Activated CD4-positive, alpha-beta T cell treated with anti-CD3 and anti-CD28 coated beads for 36 hours (primary cell): ENCODE results near the gene KIF1A. TPM values are rescaled to one million over a fixed set of nuclear protein-coding genes. Genes with fewer than 3 reads are reported as not detected.
"Not testable (repeated sequence)": the region's sequence is repeated elsewhere in the genome, so short reads cannot be mapped to it uniquely, and the experiment has no call there.

Experiments used
- ATAC-seq: fragments of 200-7000 bp; cut with Tn5 transposase; one replicate; pipeline ENCODE4 v1.10.0; 2021; ENCODE audit warnings: mild to moderate bottlenecking, moderate library complexity
- CTCF ChIA-PET: fragments of 350-600 bp; sonication (Branson Sonifier 250); formaldehyde crosslinking; loops from one replicate; lab custom pipeline; 2021; ENCODE audit warnings: antibody characterized with exemption; lab: Charles Lee
- POLR2A ChIA-PET: fragments of 350-600 bp; sonication (Branson Sonifier 250); formaldehyde crosslinking; loops from one replicate; lab custom pipeline; 2021; ENCODE audit warnings: antibody characterized with exemption, inconsistent platforms; lab: Charles Lee
- DNase-seq: peaks from one replicate; pipeline ENCODE4 v3.0.0-alpha.2; 2020
- H3K27ac Mint-ChIP-seq: one replicate; pipeline ENCODE4 v1.8.0; 2021; ENCODE audit warnings: mixed read lengths
- H3K27me3 Mint-ChIP-seq: one replicate; pipeline ENCODE4 v1.8.0; 2021; ENCODE audit warnings: mixed read lengths
- H3K36me3 Mint-ChIP-seq: one replicate; pipeline ENCODE4 v1.8.0; 2021; ENCODE audit warnings: low read depth, mixed read lengths
- H3K4me1 Mint-ChIP-seq: one replicate; pipeline ENCODE4 v1.8.0; 2021; ENCODE audit warnings: mixed read lengths
- H3K4me3 Mint-ChIP-seq: one replicate; pipeline ENCODE4 v1.8.0; 2021; ENCODE audit warnings: mild to moderate bottlenecking, moderate library complexity, mixed read lengths
- H3K9me3 Mint-ChIP-seq: one replicate; pipeline ENCODE4 v1.8.0; 2021; ENCODE audit warnings: low read depth, mixed read lengths
- intact Hi-C, 2 experiments: fragments of 100-400 bp; cut with DNase I in 1 of 2; cut with micrococcal nuclease in 1 of 2; formaldehyde crosslinking; loops; one replicate each; pipeline versions ENCODE4 v1.14.2 to v1.15.1; 2022 to 2024; cut with DNase I, micrococcal nuclease
- total RNA-seq, 2 experiments: library from RNA; stranded (reverse); gene quantifications; one replicate each; pipeline ENCODE4 v1.2.3, GENCODE V29; 2021

Gene KIF1A
- total RNA-seq, 2 experiments from 2014 or later, result 4.6 to 8.2 TPM

DNA sequence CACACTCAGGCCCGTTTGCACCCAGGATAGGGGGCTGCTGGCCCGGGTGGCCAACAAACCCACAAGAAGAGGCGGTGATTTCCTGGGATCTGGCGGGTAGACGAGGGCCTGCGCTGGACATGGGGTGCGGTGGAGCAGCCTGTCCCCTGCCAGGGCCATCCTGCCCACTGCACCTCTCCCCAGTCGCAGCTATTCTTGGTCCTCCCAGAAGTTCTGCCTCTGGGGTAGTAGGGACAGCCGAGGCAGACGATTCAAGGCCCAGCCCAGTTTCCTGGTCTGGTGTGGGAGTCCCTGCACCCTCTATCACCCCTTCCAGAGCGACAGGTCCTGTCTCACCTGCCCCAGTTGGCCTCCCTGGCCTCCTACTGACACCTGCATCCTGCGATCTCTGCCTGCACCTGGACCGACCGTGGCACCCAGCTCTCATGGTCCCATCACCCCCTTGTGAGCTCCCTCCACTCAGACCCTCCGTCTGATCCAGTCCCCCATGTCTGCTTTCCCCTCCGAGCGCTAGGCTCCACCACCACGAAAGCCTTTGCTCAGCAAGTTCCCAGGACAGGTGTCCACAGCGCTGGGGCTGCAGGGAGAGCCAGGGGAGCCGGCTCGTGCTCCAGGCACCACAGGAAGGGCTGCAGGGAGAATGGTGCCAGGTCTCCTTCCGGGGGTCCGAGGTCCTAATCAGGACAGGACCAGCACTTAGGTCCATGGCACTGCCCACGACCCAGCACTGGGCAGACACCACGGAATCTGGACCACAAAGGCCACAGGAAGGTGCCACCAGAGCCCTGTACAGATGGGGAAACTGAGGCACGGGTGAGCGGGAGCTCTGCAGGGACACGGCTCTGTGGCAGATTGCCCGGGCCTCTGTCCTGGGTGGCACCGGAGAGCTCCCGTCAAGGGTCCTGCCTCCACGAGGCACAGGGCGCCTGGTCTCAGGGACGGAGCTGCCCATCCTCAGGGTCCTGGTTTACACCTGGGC, 127.1 kb downstream of the KIF1A start:
- H3K4me1 Mint-ChIP-seq, H3K36me3 Mint-ChIP-seq, H3K27ac Mint-ChIP-seq, CTCF ChIA-PET, H3K4me3 Mint-ChIP-seq, H3K27me3 Mint-ChIP-seq, intact Hi-C loops, ATAC-seq, POLR2A ChIA-PET, H3K9me3 Mint-ChIP-seq, DNase-seq: not testable (repeated sequence)

- H3K27me3 Mint-ChIP-seq, DNase-seq, POLR2A ChIA-PET, intact Hi-C loops, H3K27ac Mint-ChIP-seq, H3K4me1 Mint-ChIP-seq, CTCF ChIA-PET, ATAC-seq, H3K9me3 Mint-ChIP-seq, H3K36me3 Mint-ChIP-seq, H3K4me3 Mint-ChIP-seq: not testable (repeated sequence)
Measured at GRCh38 chr2:240691631-240692420, 128.2 kb downstream of the KIF1A start, which contains the start of gene AQP12A. Gene AQP12A (plus strand): TSS chr2:240691866. CDS start chr2:240691914, 48 bp downstream.

- H3K4me1 Mint-ChIP-seq, H3K27me3 Mint-ChIP-seq, H3K27ac Mint-ChIP-seq, POLR2A ChIA-PET, H3K9me3 Mint-ChIP-seq, H3K36me3 Mint-ChIP-seq, DNase-seq, CTCF ChIA-PET, ATAC-seq, intact Hi-C loops, H3K4me3 Mint-ChIP-seq: not testable (repeated sequence)
Measured at GRCh38 chr2:240691075-240691427, 129.0 kb downstream of the KIF1A start.

GRCh38 chr2:240690421-240691074, 129.5 kb downstream of the KIF1A start:
- DNase-seq, H3K27me3 Mint-ChIP-seq, CTCF ChIA-PET, H3K27ac Mint-ChIP-seq, intact Hi-C loops, H3K4me1 Mint-ChIP-seq, H3K36me3 Mint-ChIP-seq, H3K4me3 Mint-ChIP-seq, POLR2A ChIA-PET, H3K9me3 Mint-ChIP-seq: not testable (repeated sequence)
- ATAC-seq, result peak; percentile 47

- H3K9me3 Mint-ChIP-seq, result no peaks in the 10 kb centered on the region
- CTCF ChIA-PET, result interaction anchor here (0.7 kb wide), 1 partner anchor 281 kb away, joined by 3 read pairs; no protein-coding TSS in a partner anchor
Measured at GRCh38 chr2:240689975-240690374, 130.0 kb downstream of the KIF1A start.

GRCh38 chr2:240688553-240688919, 131.5 kb downstream of the KIF1A start:
- Mint-ChIP-seq H3K9me3 (no peaks in the 10 kb centered on the region), H3K4me1 (no peaks in the 10 kb centered on the region), H3K27me3 (no peaks in the 10 kb centered on the region), H3K27ac (no peak overlapping the region), H3K36me3 (no peaks in the 10 kb centered on the region), H3K4me3 (no peak overlapping the region)
- ChIA-PET CTCF (no interaction called here), POLR2A (no interaction called here)
- intact Hi-C loops, result no loop called here
- ATAC-seq (no peak), DNase-seq (no peak)

More at GRCh38 chr2:240689975-240690374, 130.0 kb downstream of the KIF1A start:
- no peaks in the 10 kb centered on the region for H3K27me3 Mint-ChIP-seq
- H3K4me3 Mint-ChIP-seq, result no peak overlapping the region
- ATAC-seq (no peak), DNase-seq (no peak)
- intact Hi-C loops, result no loop called here
- no peak overlapping the region for H3K27ac Mint-ChIP-seq
- no peaks in the 10 kb centered on the region for H3K4me1 Mint-ChIP-seq
- H3K36me3 Mint-ChIP-seq, result no peaks in the 10 kb centered on the region
- POLR2A ChIA-PET, result no interaction called here

GRCh38 chr2:240687741-240688552, 132.1 kb downstream of the KIF1A start:
- no peaks in the 10 kb centered on the region for H3K4me1 Mint-ChIP-seq
- no peaks in the 10 kb centered on the region for H3K9me3 Mint-ChIP-seq
- H3K4me3 Mint-ChIP-seq, result no peak overlapping the region
- ChIA-PET CTCF (no interaction called here), POLR2A (no interaction called here)
- H3K27ac Mint-ChIP-seq, result no peak overlapping the region
- intact Hi-C loops, result no loop called here
- DNase-seq, result no peak
- H3K27me3 Mint-ChIP-seq, result no peaks in the 10 kb centered on the region
- no peaks in the 10 kb centered on the region for H3K36me3 Mint-ChIP-seq
- ATAC-seq, result no peak

GRCh38 chr2:240687045-240687740, 132.8 kb downstream of the KIF1A start:
- no peak for DNase-seq
- intact Hi-C loops, result no loop called here
- Mint-ChIP-seq H3K4me1 (no peaks in the 10 kb centered on the region), H3K27ac (no peak overlapping the region), H3K9me3 (no peaks in the 10 kb centered on the region), H3K36me3 (no peaks in the 10 kb centered on the region), H3K27me3 (no peaks in the 10 kb centered on the region), H3K4me3 (no peak overlapping the region)
- CTCF ChIA-PET, result no interaction called here
- ATAC-seq, result no peak
- POLR2A ChIA-PET, result no interaction called here

DNA sequence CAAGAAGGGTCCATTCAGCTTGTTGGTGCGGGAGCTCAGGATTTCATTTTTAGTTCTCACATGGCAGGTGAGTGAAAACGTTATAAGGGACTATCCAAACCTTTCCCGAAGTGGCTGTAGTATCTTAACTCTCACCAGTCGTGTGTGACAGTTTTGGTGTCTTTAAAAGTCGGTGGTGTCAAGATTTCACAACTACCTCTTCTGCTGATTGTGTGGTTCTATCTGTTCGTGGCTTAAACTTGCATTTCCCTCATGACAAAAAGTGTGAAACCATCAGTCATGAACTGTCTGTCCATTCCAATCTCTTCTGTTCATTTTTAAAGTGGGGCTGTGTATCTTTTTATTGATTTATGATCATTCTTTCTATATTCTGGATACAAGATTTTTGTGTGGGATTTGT, 133.6 kb downstream of the KIF1A start:
- Mint-ChIP-seq H3K4me1 (no peaks in the 10 kb centered on the region), H3K4me3 (no peak overlapping the region), H3K27me3 (no peaks in the 10 kb centered on the region), H3K36me3 (no peaks in the 10 kb centered on the region), H3K9me3 (no peaks in the 10 kb centered on the region), H3K27ac (no peak overlapping the region)
- intact Hi-C loops, result no loop called here
- ATAC-seq (no peak), DNase-seq (no peak)
- ChIA-PET POLR2A (no interaction called here), CTCF (no interaction called here)

DNA sequence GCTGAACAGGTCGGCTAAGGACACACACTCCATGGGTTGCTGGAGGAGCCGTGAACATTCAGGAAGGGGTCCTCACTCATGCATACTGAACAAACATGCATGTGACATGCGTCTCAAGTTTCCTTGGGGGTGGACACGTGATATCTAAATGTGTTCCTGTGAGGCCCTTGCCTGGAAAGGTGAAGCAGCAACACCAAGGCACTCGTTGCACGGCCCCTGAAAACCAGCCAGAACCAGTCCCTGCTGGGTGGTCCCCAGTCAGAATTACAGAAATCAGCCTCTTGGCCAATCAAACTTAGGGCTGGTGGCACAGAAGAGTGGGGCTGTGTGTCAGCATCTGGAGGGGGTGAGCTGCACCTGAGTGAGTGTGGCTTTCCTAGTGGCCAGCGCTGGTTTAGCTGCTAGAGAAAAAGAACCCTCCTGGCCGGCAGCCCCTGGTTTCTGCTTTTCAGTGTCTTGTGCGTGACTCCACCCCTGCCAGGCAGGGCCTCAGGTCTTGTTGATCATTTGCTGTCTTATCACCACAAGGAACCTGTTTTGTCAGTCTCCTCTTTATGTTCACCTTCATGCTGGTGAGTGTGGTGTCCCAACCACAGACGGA, 134.1 kb downstream of the KIF1A start:
- Mint-ChIP-seq H3K4me3 (no peak overlapping the region), H3K27ac (no peak overlapping the region), H3K9me3 (no peaks in the 10 kb centered on the region), H3K36me3 (no peaks in the 10 kb centered on the region), H3K4me1 (no peaks in the 10 kb centered on the region), H3K27me3 (no peaks in the 10 kb centered on the region)
- ATAC-seq (no peak), DNase-seq (no peak)
- CTCF ChIA-PET, result no interaction called here
- intact Hi-C loops, result no loop called here
- POLR2A ChIA-PET, result no interaction called here
